GM12891 (cell line): ENCODE measurements around the gene MBD5.

ENCODE experiments used
- DNase-seq: peaks from one replicate; pipeline ENCODE4 v3.0.0; 2011; ENCODE audit warnings: low spot score; ENCODE audit not compliant: insufficient read length
- FAIRE-seq: peaks from 2 replicates; lab custom pipeline; 2011; peaks lifted over from hg19 to GRCh38; lab: Jason Lieb, UNC
- PAX5 ChIP-seq: IDR thresholded peaks from 2 replicates; pipeline ENCODE4 v1.6.1; 2011; ENCODE audit warnings: low read length, moderate library complexity, mild to moderate bottlenecking; ENCODE audit not compliant: insufficient read depth, severe bottlenecking
- POLR2A ChIP-seq: IDR thresholded peaks from 2 replicates; pipeline ENCODE4 v1.6.1; 2011; ENCODE audit warnings: low read depth, low read length, control low read depth
- POLR2AphosphoS5 ChIP-seq: IDR thresholded peaks from 2 replicates; pipeline ENCODE4 v1.6.1; 2011; ENCODE audit warnings: low read depth, low read length, control low read depth
- POU2F2 ChIP-seq: IDR thresholded peaks from 2 replicates; pipeline ENCODE4 v1.6.1; 2011; ENCODE audit warnings: low read depth, mild to moderate bottlenecking, control low read depth, low read length, moderate library complexity
- SPI1 ChIP-seq: IDR thresholded peaks from 2 replicates; pipeline ENCODE4 v1.6.1; 2011; ENCODE audit warnings: low read depth, low read length, control low read depth
- TAF1 ChIP-seq: IDR thresholded peaks from 2 replicates; pipeline ENCODE4 v1.6.1; 2011; ENCODE audit warnings: low read depth, low read length, control low read depth

Gene MBD5

GRCh38 chr2:148167241-148167766 lies 146.4 kb downstream of the MBD5 start:
- no peak for FAIRE-seq
- TF ChIP-seq POU2F2 = no peak
- TF ChIP-seq TAF1 = no peak
- no peak for TF ChIP-seq POLR2AphosphoS5
- no peak for TF ChIP-seq POLR2A
- TF ChIP-seq SPI1 = no peak
- TF ChIP-seq PAX5 = no peak

GRCh38 chr2:148167855-148168254 lies 147.0 kb downstream of the MBD5 start:
- DNase-seq = no peak
- TF ChIP-seq PAX5 (no peak), POLR2A (no peak), SPI1 (no peak), TAF1 (no peak), POLR2AphosphoS5 (no peak), POU2F2 (no peak)
- FAIRE-seq = no peak

More at GRCh38 chr2:148167241-148167766, 146.4 kb downstream of the MBD5 start:
- DNase-seq = no peak

- FAIRE-seq (no peak), DNase-seq (no peak)
- TF ChIP-seq PAX5 = no peak
- TF ChIP-seq POLR2AphosphoS5 = no peak
- TF ChIP-seq POLR2A = no peak
- TF ChIP-seq POU2F2 = no peak
- TF ChIP-seq SPI1 = no peak
- no peak for TF ChIP-seq TAF1
These were observed 151.4 kb downstream of the MBD5 start for GRCh38 chr2:148172131-148172753.

GRCh38 chr2:148173168-148173567 lies 152.3 kb downstream of the MBD5 start:
- FAIRE-seq = no peak
- TF ChIP-seq SPI1 (no peak), POU2F2 (0 out of 2 replicates have a peak, but pooled peaks have one; percentile 18)

GRCh38 chr2:148177559-148177958 lies 156.7 kb downstream of the MBD5 start:
- no peak for FAIRE-seq
- TF ChIP-seq PAX5 (no peak), POLR2AphosphoS5 (no peak), SPI1 (no peak), POU2F2 (no peak), TAF1 (no peak), POLR2A (no peak)
- DNase-seq = no peak

More at GRCh38 chr2:148173168-148173567, 152.3 kb downstream of the MBD5 start:
- no peak for DNase-seq

GRCh38 chr2:148179724-148180123 lies 158.8 kb downstream of the MBD5 start:
- no peak for TF ChIP-seq PAX5
- no peak for TF ChIP-seq SPI1
- TF ChIP-seq POU2F2 = no peak
- TF ChIP-seq TAF1 = no peak
- TF ChIP-seq POLR2A = no peak
- TF ChIP-seq POLR2AphosphoS5 = no peak
- FAIRE-seq = no peak

GRCh38 chr2:148184976-148185375 lies 164.1 kb downstream of the MBD5 start:
- TF ChIP-seq SPI1 (no peak), POLR2AphosphoS5 (no peak), TAF1 (no peak), POU2F2 (no peak), PAX5 (no peak), POLR2A (no peak)
- FAIRE-seq = no peak
- no peak for DNase-seq

More at GRCh38 chr2:148179724-148180123, 158.8 kb downstream of the MBD5 start:
- no peak for DNase-seq

- DNase-seq (no peak), FAIRE-seq (no peak)
- no peak for TF ChIP-seq POLR2A
- no peak for TF ChIP-seq TAF1
- TF ChIP-seq POU2F2 = no peak
- no peak for TF ChIP-seq SPI1
- no peak for TF ChIP-seq PAX5
- TF ChIP-seq POLR2AphosphoS5 = no peak
These were observed 174.0 kb downstream of the MBD5 start for GRCh38 chr2:148194882-148195281.

- DNase-seq (no peak), FAIRE-seq (no peak)
- TF ChIP-seq TAF1 (no peak), SPI1 (no peak), POLR2A (no peak), POLR2AphosphoS5 (no peak), POU2F2 (no peak), PAX5 (no peak)
These were observed 180.4 kb downstream of the MBD5 start for GRCh38 chr2:148201075-148202004.
